Sigmoid colon (tissue), 4 donors: ENCODE data around the gene MMP11.

Experiments
- CTCF ChIP-seq, 4 experiments: fragments of 450-650 bp in 3 of 4; fragments of 200-600 bp in 1 of 4; IDR thresholded peaks; one replicate each; pipeline ENCODE4 v1.5.1; 2016 to 2019; ENCODE audit warnings: antibody characterized with exemption in 4 of 4, mild to moderate bottlenecking in 3 of 4, moderate library complexity in 2 of 4
- POLR2A ChIP-seq, 2 donors: fragments of 450-650 bp; IDR thresholded peaks; one replicate each; pipeline ENCODE4 v1.6.1; 2016; ENCODE audit warnings: antibody characterized with exemption in 2 of 2, mild to moderate bottlenecking in 2 of 2, moderate library complexity in 2 of 2
- POLR2AphosphoS5 ChIP-seq, 4 donors: sonication (generic); formaldehyde crosslinking; IDR thresholded peaks; one replicate each; pipeline ENCODE4 v1.6.1; 2017; ENCODE audit warnings: antibody characterized with exemption in 4 of 4

DNA sequence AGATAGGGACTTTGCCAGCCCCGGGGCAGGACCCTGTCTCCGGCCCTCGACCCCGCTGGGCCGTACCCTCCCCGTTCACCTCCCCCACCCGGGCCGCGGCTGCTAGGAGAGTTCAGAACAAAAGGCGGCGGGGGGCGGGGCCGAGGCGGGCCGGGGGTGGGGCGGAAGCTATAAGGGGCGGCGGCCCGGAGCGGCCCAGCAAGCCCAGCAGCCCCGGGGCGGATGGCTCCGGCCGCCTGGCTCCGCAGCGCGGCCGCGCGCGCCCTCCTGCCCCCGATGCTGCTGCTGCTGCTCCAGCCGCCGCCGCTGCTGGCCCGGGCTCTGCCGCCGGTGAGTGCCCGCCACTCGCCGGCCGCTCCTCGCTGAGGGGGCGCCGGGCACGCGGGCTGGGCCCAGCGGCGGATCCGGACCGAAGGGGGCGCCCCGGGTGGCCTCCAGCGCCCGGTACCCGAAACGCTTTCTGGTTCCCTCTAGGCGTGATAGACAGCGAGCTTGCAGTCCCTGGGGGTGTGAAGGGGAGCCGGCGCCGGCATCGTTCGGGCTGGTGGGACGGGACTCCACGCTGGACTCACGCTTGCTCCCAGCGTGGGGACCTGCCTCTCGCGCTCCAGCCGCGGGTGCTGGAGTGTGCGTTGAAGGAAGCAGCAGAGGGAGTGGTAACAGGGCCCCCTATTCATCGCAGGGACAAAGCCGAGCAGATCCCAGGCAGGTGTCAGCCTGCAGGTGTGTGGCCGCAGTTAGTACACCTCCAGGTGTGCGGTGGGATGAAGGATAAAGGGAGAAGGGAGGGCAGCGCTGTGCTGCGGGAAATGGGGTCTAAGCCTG, at the start of gene MMP11:
- TF ChIP-seq CTCF (IDR thresholded peaks at IDR 0.05) = no peak
- no peak for TF ChIP-seq POLR2AphosphoS5 (IDR thresholded peaks at IDR 0.05)
- no peak for TF ChIP-seq POLR2A (IDR thresholded peaks at IDR 0.05)
